Measurements from ENCODE around the gene HEMK1. TPM values are rescaled to one million over a fixed set of nuclear protein-coding genes. Genes with fewer than 3 reads are reported as not detected.

Gene HEMK1
- total RNA-seq, 1 experiment from 2014 or later = 12.5 TPM

- no peak overlapping the region for H2AK5ac ChIP-seq (ENCODE audit: insufficient read length, low read length)
- H4K5ac ChIP-seq (ENCODE audit: insufficient read length, low read depth, low read length) = no peak overlapping the region
- peak overlapping the region; percentile 81 to 88 for H3K4me3 Mint-ChIP-seq
- no peak overlapping the region for H3T11ph ChIP-seq (ENCODE audit: low read length)
- peaks cover 17% of the 10 kb centered on the region for H3K23me2 ChIP-seq (ENCODE audit: insufficient read length, low read depth, low read length, poor library complexity, severe bottlenecking)
- no peak overlapping the region for H3K56ac ChIP-seq (ENCODE audit: insufficient read length, low read depth, low read length)
- DNase-seq = no peak
- H3K27me3 ChIP-seq (ENCODE audit: insufficient read depth, low read length) = no peaks in the 10 kb centered on the region; the same call in 1 of the 2 replicates
- H4K8ac ChIP-seq (replicated peaks; ENCODE audit: insufficient read length, low read depth, low read length) = no peak overlapping the region
- no peak overlapping the region for H3K23ac ChIP-seq (ENCODE audit: insufficient read length, low read depth, low read length)
- peaks cover 16 to 20% of the 10 kb centered on the region in 2 experiments for H3K4me1 Mint-ChIP-seq
- no peaks in the 10 kb centered on the region for H3K9me3 ChIP-seq (ENCODE audit: control insufficient read depth, low read depth, low read length)
- no peak overlapping the region for H4K91ac ChIP-seq (ENCODE audit: insufficient read length, low read depth, low read length)
- H2AFZ ChIP-seq (ENCODE audit: low read length) = no peak overlapping the region
- no peak overlapping the region for H2BK12ac ChIP-seq (ENCODE audit: insufficient read length, low read depth, low read length)
- H3K9me3 Mint-ChIP-seq = no peaks in the 10 kb centered on the region
- H3K4ac ChIP-seq (ENCODE audit: low read depth, low read length) = no peak overlapping the region
- 0 out of 2 replicates have a peak, but pooled peaks cover 3% of the 10 kb centered on the region for H3K4me1 ChIP-seq (ENCODE audit: insufficient read depth, low read length)
- H3K4me2 ChIP-seq (ENCODE audit: insufficient read depth, insufficient read length, low read length) = peak overlapping the region; percentile 90
- H3K36me3 Mint-ChIP-seq (ENCODE audit: insufficient read depth in 1 of 3, low read depth in 3 of 3) = peaks cover 0 to 18% (median 12%) of the 10 kb centered on the region in 3 experiments; a peak in 4 of 7 replicates
- no peak overlapping the region for H3K27ac ChIP-seq (ENCODE audit: insufficient read length, low read depth, low read length)
- H3K27me3 Mint-ChIP-seq (ENCODE audit: low read depth) = peaks cover 19% of the 10 kb centered on the region
- H2BK15ac ChIP-seq (ENCODE audit: low read depth, low read length) = no peak overlapping the region
- WGBS (ENCODE audit: extremely low coverage, insufficient read length, low lambda C conversion rate) = no CpG with 5 or more reads among the region's 6 CpGs
- no peaks in the 10 kb centered on the region for H3K79me1 ChIP-seq (ENCODE audit: insufficient read depth, low read depth, low read length, poor library complexity, severe bottlenecking)
- H3K14ac ChIP-seq (ENCODE audit: insufficient read depth, low read length) = peak overlapping the region; percentile 38; the same call in 1 of the 2 replicates
- H4K20me1 ChIP-seq (ENCODE audit: control insufficient read depth, insufficient read depth, insufficient read length) = no peaks in the 10 kb centered on the region
- no peak for TF ChIP-seq CTCF (conservative IDR thresholded peaks at IDR 0.05)
- no peak overlapping the region for H3K27ac Mint-ChIP-seq
- peak overlapping the region; percentile 42 for H3K9ac ChIP-seq (ENCODE audit: extremely low read depth, insufficient read length, low read length)
- H2BK20ac ChIP-seq (ENCODE audit: low read depth, low read length, poor library complexity, severe bottlenecking) = no peak overlapping the region
- no peak overlapping the region for H2BK120ac ChIP-seq (ENCODE audit: low read depth, low read length, poor library complexity, severe bottlenecking)
- no peaks in the 10 kb centered on the region for H3K79me2 ChIP-seq (ENCODE audit: insufficient read depth, low read length)
- no peak overlapping the region for H2BK5ac ChIP-seq (ENCODE audit: insufficient read length, low read length)
- no peak overlapping the region for H3K18ac ChIP-seq (ENCODE audit: insufficient read length, low read depth, low read length)
Measured at GRCh38 chr3:50617911-50618481, 48.7 kb downstream of the HEMK1 start.

Data from H9 (cell line).